Right renal pelvis (tissue), 4 donors: Measurements from ENCODE around the gene PPID. TPM values are rescaled to one million over a fixed set of nuclear protein-coding genes. Genes with fewer than 3 reads are reported as not detected.
"Not testable (repeated sequence)": the region's sequence is repeated elsewhere in the genome, so short reads cannot be mapped to it uniquely, and the experiment has no call there.

Experiments used
- DNase-seq, 4 donors: peaks; one replicate each; pipeline ENCODE4 v3.0.0-alpha.2; 2013; ENCODE audit warnings: low read depth in 4 of 4, low spot score in 3 of 4, missing footprints in 1 of 4
- polyA plus RNA-seq, 4 donors: library from polyadenylated mRNA; unstranded; fragments of 120-200 nt; gene quantifications; one replicate each; pipeline ENCODE4 v1.2.1, GENCODE V29; 2013; ENCODE audit not compliant: insufficient read length in 4 of 4

PPID gene
- 10 to 100 TPM; 65.4 to 95.8 (median 72.9) TPM for polyA plus RNA-seq

DNA sequence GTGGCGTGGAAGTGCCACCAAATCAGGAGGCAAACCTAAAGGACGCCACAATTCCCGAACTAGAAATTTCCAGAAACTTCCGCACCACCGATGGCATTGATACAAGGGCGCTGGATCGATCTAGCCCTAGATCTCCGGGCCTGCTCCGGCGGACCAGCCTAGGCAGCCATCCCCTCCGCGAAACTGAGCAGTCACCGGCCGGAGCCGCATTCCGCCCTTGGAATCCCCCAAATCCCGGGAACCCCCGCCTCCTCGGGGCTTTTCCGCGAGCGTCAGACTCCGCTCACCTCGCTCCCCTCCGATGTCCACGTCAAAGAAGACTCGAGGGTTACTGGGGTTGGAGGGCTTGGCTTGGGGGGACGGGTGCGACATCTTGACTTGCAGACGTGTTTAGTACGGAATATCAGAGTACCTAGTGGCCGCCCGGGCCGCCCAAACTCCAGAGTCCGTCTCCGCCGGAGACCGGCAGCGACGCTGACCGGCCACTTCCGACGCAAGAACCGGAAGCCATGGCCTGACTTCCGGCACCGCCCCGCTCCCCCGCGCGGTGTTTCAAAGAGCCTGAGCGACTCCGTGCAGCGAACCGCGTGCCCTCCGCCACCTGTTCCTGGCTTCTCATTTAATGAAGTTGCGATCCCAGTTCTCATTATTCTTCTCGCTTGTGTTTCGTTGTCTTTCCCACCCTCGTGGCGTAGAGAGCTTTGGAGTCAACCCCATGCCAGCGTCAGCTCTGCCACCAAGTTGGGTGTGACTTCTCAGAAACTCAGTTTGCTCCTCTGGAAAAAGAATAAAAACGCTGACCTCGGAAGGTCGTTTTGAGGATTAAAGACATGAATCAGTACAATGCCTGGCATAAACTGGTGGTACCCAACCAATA, at the start of gene PPID:
Gene PPID, minus strand, starts transcription at position 480 of the 877 bp plus-strand sequence. Its CDS starts 108 bp downstream, at position 372.
- peak; percentile 58 to 80 (median 70) for DNase-seq

DNA sequence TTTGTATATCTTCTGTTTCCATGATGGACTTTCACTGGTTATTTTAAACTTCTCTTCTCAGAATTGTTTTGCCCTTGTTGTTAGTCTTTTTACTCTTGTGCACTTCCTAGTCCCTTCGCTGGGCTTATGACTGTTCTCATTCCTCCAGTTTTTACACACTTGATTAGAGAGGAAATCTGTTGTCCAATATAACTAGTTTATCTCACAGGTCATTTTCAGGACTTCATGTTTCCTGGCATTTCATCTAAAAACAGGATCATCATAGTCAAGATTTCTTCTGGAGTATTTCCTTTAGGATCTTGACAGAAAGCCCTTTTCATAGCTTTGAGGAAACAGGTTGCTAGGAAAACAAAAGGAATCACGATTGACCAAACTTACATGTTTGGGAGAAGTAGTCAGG, 48.6 kb upstream of the PPID start:
- no peak for DNase-seq

DNA sequence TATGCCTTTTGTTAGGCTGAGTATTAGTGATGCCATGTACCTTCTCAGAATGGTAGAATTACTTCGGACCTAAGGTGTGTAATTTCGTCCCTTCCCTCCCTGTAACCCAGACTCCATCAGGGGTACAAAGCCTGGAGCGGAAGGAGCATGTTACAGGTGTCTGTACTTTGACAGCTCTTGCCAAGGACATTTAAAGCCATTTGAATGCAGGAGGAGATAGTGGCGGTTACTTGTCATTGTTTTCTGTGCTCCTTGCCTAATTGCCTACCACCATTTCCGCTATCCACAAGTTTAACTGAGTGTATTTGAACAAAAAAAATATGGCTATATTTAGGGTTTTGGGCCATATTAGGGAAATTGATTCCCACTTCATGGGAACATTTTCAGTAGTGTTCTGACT, 47.5 kb upstream of the PPID start:
- DNase-seq = no peak

DNA sequence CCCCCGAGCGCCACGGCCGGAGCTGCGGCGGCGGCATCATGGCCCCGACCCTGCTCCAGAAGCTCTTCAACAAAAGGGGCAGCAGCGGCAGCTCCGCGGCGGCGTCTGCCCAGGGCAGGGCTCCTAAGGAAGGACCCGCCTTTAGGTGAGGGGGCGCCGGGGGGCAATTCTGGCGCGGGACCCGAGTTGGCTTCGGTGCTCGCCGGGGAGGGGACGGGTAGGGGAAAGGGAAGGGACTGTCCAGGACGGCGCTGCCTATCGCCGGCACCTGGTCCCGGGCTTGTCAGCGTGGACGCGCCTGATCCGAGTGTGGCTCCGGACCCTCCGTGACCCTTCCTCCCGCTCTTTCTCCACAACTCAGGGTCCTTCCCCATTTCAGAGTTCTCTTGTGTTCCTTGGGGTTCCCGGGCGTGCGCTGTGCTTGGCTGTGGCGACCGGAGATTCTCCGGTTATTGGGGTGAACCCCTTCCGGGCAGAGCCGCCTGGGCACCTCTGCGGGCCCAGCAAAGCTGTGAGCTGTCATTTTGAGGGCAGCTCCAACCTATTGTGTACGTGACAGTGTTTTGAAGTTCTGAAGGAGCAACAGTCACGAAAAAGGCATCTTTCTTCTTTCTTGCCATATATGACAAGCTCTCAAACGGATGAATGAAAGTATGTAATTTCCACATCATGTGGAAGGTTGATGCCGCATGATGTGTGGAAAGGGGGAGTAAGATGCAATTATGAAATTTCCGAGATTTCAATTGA, 46.2 kb upstream of the PPID start:
- DNase-seq = peak in 1 of 4 donors; percentile 39

DNA sequence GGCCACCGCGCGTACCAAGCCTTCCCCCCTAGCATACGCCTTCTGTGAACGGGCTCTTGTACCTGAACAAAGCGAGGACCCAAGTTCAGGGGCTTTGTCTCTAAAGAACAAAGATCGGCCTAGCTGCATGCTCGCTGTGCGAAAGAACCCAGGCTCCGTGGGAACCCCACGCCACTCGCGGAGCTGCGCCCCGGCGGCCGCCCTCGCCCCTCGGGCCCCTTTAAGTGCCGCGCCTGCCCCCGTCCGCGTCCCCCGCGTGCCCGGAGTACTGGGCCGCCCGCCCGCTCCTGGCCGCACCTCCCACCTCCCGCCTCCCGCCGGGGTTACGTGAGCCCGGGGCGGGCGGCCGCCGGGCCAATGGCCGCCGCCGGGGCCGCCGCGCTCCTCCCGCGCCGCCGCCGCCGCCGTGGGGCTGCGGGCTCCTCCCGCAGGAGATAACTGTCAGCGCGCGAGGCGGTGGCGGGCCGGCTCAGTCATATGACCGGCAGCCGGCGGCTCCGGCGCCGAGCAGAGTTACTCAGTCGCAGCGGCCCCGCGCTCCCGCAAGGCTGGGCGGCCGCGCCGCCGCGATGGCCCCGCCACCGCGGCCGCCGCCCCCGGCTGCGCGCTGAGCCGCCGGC, 45.5 kb upstream of the PPID start, which contains the start of gene FNIP2:
Gene FNIP2, plus strand, starts transcription at position 472 of the 620 bp plus-strand sequence. CDS start 187 bp downstream, outside the sequence.
- peak in 1 of 4 donors; percentile 66 for DNase-seq

DNA sequence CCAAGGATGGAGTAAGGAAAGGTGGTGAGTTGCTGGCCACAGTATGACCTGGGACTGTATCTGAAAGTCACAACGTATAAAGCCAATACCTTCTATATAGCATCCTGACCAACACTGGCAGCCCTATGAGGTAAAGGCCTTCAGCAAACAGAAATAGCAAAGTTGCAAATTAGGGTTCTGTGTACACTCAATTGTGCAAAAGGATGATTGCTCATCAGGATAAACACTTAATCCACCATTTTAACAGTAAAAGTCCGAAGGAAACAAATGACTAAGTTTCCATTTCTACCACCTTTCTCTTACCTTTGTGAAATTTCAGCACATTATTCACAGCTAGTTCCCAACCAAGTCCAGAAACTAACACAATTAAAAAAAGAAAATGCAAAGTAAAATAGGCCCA, 44.3 kb upstream of the PPID start:
- DNase-seq = no peak

DNA sequence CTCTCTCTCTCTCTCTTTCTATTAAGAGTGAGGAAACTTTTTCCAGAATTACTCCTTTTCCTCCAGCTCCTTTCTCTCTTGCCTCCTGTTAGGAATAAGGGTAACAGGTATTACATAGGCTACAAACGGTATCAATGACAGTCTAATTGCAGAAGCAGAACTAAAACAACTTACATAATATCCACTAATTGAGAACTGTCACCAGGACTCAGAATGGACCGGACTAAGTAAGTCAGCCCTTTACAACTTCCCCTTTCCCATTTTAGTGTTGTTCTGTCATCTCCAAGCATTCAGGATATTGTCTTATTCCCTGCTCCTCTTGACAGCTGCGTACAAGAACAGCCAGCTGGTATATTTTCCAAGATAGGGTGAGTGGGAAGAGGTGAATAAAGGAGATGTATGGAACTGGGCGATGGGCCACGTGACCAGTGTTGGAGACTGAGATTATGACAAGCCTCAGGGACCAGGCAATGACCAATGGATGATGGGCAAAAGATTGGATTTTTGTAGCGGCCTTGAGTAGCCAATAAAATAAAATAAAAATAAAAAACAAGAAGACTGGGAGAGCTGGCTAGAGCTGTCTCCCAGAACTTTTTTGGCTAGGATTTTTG, 43.3 kb upstream of the PPID start:
- DNase-seq = no peak

DNA sequence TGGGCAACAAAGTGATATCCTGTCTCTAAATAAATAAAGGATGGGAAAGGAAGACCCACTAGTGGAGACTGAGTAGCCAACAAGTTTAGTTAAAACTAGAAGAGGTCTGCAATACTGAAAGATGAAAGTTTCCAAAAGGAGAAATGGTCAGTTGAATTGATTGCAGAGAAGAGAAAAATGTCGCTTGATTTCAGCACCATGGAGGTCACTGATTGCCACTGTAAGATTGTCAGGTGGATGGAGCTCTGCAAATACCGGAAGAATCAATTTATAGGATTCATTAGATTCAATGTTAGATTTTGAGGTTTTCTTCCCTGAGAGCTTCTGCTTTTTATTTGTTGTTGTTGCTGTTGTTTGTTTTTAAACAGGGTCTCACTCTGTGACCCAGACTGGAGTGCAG, 40.3 kb upstream of the PPID start:
- DNase-seq = no peak

DNA sequence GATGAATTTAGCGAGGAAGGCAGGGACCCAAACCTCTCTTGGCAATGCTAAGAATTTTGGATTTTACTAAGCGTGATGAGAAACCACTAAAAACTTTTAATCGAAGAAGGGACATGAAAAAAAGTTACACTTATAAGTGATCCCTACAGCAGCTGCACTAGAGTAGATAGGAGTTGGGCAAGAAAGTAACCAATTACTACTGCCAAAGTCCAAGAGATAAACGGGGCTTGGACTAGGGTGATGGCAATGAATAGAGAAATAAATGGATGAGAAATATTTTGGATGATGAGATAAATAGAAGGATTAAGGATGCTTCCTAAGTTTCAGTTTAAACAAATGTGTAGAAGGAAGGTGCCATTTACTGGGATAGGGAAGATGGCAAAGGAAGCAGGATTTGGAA, 39.4 kb upstream of the PPID start:
- DNase-seq = no peak

DNA sequence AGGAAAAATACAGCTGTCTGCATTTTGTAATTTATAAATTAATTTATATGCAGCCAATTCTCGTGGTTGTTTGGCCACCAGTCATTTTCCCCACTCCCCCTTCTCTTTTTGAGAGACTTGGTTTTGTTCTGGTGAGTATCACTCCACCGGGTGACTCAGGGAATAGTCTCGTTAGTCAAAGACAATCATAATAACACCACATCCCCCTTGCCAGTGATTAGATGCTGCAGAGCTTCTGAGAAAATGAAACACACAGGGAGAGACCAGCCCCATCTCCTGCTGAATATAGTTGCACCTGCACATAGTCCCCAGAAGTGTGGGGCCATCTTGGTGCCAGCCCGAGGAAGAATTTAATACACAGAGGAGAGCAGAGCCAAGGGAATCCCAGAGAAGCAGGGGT, 37.7 kb upstream of the PPID start:
- DNase-seq = no peak

DNA sequence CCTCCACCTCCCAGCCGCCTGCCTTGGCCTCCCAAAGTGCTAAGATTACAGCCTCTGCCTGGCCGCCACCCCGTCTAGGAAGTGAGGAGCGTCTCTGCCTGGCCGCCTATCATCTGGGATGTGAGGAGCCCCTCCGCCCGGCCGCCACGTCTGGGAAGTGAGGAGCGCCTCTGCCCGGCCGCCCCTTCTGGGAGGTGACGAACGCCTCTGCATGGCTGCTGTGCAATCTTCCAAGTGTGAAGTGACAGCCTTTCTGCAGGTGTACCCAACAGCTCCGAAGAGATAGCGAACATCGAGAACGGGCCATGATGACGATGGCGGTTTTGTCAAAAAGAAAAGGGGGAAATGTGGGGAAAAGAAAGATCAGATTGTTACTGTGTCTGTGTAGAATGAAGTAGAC, 36.3 kb upstream of the PPID start:
- DNase-seq = not testable (repeated sequence)

DNA sequence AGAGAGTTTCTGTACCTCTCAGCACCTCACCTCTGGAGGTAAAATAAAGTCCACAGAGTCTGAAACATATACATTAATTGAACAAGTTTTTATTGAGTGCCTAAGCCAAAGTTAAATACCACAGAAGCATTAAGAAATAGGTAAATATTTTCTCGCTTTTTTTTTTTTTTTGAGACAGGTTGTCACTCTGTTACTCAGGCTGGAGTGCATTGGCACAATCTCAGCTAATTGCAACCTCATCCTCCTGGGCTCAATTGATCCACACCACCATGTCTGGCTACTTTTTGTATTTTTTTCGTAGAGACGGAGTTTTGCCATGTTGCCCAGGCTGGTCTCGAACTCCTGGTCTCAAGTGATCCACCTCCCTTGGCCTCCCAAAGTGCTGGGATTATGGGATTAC, 35.5 kb upstream of the PPID start:
- no peak for DNase-seq

DNA sequence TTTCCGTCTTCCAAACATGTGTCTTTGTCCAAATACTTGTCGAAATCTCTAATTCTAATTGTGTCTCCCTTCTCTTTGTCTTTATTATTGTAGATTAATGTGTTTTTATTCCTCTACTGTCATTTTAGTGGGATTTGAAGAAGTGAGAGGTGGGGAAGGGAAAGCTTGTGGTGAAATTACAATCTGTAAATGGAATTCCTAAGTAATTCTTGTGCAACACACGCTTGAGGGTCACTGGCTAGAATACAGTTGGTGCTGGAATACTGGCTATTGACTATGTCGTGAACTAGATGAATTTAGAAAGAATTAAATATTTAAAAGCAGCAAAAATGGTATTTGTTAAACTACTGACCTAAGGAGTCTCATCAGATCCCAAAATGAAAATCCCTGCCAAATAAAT, 34.9 kb upstream of the PPID start:
- DNase-seq = no peak

DNA sequence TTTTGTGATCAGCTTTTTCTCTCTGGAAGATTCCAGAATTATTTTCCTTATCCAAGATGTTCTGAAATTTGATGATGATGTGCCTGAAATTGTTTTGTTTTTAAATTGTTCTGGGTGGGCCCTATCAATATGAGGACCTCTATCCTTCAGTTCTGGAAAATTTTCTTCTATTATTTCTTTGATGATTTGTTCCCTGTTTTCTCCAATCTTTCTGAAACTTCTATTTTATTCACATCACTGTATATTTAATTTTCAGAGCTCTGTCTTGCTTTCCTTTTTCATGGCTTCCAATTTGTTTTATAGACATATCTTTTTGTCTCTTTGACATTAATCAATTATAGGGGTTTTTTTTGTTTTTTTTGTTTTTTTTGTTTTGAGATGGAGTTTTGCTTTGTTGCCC, 33.4 kb upstream of the PPID start:
- no peak for DNase-seq

DNA sequence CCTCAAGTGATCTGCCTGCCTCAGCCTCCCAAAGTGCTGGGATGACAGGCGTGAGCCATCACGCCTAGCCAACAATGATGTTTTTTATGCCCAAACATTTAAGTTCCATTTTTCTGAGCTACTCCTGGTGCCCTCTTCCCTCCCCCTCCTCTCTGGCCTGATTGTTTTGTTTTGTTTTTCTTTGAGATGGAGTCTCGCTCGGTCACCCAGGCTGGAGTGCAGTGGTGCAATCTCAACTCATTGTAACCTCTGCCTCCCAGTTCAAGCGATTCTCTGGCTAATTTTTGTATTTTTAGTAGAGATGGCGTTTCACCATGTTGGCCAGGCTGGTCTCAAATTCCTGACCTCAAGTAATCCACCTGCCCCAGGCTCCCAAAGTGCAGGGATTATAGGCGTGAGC, 32.6 kb upstream of the PPID start:
- DNase-seq = not testable (repeated sequence)

DNA sequence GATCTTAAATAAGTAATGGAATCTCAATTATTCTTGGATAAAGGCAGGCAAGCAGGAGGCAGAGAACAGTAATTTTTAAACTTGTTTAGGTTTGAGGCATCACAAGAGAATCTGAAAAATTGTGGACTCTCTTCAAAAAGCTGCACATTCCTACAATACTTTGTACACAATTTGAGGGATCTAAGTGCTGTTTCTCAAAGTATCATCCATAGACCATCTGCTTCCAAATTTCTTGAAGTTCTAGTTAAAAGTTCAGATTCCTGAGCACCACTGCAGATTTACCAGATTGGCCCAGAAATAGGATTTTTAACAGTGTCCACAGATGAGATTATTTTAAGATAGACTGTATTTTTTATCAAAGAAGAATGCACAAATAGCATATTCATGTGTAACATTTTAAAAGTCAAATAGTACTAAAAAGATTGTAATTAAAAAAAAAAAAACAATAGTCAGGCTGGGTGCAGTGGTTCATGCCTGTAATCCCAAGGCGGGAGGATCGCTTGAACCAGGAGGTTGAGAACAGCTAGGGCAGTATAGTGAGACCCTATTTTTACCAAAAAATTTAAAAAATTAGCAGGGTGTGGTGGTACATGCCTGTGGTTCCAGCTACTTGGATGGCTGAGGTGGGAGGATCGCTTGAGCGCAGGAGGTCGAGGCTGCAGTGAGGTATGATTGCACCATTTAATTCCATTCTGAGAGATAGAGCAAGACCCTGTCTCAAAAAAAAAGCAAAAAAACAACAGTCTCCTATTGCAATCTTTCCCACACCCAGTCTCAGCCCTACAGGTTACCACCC, 31.4 kb upstream of the PPID start:
- no peak for DNase-seq

DNA sequence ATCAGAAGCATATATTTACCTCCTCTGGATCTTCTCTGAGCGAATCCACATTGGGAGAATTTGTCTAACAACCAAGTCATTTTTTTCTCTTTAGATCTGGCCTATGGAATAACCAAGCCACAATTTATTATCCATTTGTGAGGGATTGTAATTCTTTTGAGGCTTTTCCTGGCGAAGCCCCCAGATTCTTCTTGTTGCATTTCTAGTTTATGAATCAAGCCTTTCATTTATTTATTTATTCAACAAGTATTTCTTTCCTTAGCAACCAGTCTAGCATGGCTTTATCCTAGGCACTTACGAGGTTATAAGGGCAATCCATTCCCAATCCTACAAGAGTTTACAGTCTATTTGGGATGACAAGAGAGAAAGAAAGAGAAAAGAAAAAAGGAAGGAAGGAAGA, 27.2 kb upstream of the PPID start:
- no peak for DNase-seq

DNA sequence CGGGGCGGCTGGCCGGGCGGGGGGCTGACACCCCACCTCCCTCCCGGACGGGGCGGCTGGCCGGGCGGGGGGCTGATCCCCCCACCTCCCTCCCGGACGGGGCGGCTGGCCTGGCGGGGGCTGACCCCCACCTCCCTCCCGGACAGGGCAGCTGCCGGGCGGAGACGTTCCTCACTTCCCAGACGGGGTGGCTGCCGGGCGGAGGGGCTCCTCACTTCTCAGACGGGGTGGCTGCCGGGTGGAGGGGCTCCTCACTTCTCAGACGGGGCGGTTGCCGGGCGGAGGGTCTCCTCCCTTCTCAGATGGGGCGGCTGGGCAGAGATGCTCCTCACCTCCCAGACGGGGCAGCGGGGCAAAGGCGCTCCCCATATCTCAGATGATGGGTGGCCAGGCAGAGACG, 23.3 kb upstream of the PPID start:
- not testable (repeated sequence) for DNase-seq

DNA sequence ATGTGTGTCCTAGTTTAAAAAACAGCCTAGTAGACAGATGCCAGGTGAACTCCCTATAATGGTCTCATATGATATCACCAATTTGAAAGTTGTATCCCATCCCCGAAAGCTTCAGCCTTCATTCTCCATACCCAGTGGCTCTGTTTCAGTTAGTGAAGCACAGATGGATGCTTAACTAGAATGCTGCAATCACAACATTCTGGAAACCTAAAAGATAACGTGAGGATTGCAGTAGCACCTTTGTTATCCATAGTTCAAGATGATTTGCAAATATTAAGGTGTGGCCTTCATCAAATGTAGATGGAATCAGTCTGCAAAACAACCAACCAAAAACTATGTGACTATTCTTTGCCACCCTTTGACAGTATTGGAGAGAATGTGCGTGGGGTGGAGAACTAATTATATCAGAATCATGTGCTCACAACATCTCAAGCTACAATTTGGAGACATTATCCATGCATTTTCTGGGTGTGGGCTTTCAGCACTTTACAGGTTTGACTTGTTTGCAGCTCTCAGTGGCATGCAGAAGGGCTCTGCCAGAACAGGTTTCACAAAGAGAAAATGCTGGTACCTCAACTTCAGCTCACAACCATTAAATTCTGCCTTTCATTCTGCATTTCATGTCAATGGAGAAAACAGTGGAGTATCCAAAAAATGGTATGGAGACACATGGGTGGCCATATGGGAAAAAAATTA, 18.3 kb upstream of the PPID start:
- DNase-seq = no peak
